WERI-Rb-1 (cell line): ENCODE measurements around the gene CEP78.
A peak's percentile ranks its signal among the peaks of the same experiment; 100 is the strongest.

Experiments used
- DNase-seq: peaks from one replicate; pipeline ENCODE4 v3.0.0-alpha.2; 2020
- H3K27ac ChIP-seq: fragments of 250-450 bp; sonication (Bioruptor Pico); 2 replicates; pipeline ENCODE4 v1.5.1; 2020; ENCODE audit warnings: mild to moderate bottlenecking, moderate library complexity
- H3K27me3 ChIP-seq: fragments of 250-450 bp; sonication (Bioruptor Pico); 2 replicates; pipeline ENCODE4 v1.5.1; 2021; ENCODE audit warnings: mild to moderate bottlenecking, low read depth, moderate library complexity; ENCODE audit not compliant: insufficient read depth, severe bottlenecking
- H3K36me3 ChIP-seq: fragments of 250-450 bp; sonication (Bioruptor Pico); 2 replicates; pipeline ENCODE4 v1.5.1; 2020; ENCODE audit warnings: mild to moderate bottlenecking, moderate library complexity
- H3K4me3 ChIP-seq: 2 replicates; pipeline ENCODE4 v1.5.1; 2011; ENCODE audit warnings: low read depth, mild to moderate bottlenecking, control low read depth, low read length
- H3K9me3 ChIP-seq: fragments of 250-450 bp; sonication (Bioruptor Pico); 2 replicates; pipeline ENCODE4 v1.5.1; 2021; ENCODE audit warnings: mild to moderate bottlenecking, moderate library complexity; ENCODE audit not compliant: severe bottlenecking
- TF ChIP-seq, protein P1 (sequence below): IDR thresholded peaks from 2 replicates; pipeline ENCODE4 v1.5.1; 2011; ENCODE audit warnings: low read depth, mild to moderate bottlenecking, control low read depth, inconsistent platforms, low read length

The CEP78 gene, protein sequence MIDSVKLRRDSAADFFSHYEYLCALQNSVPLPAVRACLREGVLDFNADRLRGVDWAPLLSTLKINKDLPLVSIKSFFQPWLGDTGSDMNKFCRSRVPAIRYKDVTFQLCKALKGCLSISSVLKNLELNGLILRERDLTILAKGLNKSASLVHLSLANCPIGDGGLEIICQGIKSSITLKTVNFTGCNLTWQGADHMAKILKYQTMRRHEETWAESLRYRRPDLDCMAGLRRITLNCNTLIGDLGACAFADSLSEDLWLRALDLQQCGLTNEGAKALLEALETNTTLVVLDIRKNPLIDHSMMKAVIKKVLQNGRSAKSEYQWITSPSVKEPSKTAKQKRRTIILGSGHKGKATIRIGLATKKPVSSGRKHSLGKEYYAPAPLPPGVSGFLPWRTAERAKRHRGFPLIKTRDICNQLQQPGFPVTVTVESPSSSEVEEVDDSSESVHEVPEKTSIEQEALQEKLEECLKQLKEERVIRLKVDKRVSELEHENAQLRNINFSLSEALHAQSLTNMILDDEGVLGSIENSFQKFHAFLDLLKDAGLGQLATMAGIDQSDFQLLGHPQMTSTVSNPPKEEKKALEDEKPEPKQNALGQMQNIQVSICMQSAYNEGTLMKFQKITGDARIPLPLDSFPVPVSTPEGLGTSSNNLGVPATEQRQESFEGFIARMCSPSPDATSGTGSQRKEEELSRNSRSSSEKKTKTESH

DNA sequence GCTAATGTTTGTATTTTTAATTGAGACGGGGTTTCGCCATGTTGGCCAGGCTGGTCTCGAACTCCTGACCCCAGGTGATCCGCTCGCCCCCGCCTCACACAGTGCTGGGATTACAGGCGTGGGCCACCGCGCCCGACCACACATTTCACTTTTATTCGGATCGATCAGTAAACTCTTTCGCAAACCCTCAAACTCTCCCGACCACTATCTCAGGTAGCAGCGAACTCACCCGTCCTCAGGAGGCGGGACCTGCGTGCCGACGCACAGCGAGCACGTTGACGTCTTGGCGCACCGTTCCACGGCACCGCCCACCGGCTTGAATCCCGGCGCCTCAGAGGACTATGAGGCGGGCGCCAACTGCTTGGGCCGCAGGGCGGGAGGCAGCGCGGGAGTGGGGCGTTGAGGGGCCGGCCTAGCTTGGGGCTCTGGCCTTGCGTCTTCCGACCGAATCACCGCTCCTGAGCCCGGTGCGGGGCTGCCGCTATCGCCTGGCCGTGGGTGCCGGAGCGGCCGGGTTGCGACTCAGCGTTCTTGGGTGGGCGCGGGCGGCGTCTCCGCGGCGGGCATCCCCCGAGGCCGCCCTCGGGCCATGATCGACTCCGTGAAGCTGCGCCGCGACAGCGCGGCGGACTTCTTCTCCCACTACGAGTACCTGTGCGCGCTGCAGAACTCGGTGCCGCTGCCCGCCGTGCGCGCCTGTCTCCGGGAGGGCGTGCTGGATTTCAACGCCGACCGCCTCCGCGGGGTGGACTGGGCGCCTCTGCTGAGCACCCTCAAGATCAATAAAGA is at the start of gene CEP78:
Gene CEP78, plus strand, starts transcription at position 314 of the 789 bp plus-strand sequence. Its CDS starts 276 bp downstream, at position 590.
- TF ChIP-seq, protein P1, sequence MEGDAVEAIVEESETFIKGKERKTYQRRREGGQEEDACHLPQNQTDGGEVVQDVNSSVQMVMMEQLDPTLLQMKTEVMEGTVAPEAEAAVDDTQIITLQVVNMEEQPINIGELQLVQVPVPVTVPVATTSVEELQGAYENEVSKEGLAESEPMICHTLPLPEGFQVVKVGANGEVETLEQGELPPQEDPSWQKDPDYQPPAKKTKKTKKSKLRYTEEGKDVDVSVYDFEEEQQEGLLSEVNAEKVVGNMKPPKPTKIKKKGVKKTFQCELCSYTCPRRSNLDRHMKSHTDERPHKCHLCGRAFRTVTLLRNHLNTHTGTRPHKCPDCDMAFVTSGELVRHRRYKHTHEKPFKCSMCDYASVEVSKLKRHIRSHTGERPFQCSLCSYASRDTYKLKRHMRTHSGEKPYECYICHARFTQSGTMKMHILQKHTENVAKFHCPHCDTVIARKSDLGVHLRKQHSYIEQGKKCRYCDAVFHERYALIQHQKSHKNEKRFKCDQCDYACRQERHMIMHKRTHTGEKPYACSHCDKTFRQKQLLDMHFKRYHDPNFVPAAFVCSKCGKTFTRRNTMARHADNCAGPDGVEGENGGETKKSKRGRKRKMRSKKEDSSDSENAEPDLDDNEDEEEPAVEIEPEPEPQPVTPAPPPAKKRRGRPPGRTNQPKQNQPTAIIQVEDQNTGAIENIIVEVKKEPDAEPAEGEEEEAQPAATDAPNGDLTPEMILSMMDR, result no peak
- Histone ChIP-seq H3K27me3 (no peaks in the 10 kb centered on the region), H3K4me3 (peak within 1 kb of the TSS; percentile 82), H3K9me3 (no peaks in the 10 kb centered on the region), H3K27ac (peak within 1 kb of the TSS; percentile 97), H3K36me3 (peaks cover 35% of the 10 kb centered on the region)
- DNase-seq, result peak; percentile 95

DNA sequence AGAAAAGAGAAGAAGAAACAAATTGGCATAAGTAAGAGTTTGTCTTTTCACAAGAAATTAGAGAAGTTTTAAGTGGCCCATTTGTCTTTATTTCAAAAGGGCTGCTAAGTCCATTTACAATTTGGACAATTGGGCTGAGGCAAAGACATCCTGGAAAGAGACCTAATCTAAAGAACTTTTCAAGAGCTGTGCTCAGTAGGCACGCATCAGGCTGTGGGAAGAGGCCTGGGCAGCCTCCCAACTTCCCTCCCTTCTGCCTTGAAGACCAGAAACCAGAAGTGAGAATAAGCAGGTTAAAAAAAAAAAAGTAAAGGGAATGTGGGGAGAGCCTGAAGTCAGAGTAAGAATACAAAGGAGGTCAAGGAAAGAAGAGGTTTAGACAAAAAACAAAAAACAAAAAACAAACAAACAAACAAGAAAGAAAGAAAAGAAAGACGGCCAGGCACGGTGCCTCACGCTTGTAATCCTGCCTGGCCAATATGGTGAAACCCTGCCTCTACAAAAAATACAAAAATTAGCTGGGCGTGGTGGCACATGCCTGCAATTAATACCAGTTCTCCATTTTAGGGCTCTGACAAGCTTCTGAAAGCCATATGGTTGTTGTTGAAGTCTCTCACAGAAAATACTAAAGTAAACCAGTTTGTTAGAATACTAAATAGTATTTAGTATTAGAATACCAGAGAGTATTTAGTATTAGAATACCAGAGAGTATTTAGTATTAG is 48.0 kb upstream of the CEP78 start:
- Histone ChIP-seq H3K4me3 (no peak overlapping the region), H3K27me3 (no peaks in the 10 kb centered on the region), H3K36me3 (no peaks in the 10 kb centered on the region), H3K9me3 (no peaks in the 10 kb centered on the region), H3K27ac (no peak overlapping the region)
- TF ChIP-seq, protein P1, result no peak
- no peak for DNase-seq

DNA sequence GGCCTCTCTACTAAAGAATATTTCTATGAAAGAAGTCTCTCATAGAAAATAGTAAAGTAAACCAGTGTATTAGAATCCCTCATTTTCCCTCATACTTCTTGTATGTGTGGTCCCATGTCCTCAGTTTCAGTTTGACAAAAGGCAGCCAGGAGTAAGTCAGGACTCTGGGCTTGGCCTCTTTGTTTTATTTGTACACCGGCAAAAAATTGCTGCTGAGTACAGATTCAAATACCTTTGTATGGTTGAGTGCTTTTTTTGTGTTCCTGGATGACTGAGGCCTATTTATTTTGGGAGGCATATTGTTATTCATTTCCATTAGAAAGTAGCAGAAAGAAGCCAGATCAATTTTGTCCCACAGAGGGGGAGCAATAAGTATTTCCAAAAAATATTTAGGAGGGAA is 47.3 kb upstream of the CEP78 start:
- no peaks in the 10 kb centered on the region for H3K27me3 ChIP-seq
- no peak overlapping the region for H3K4me3 ChIP-seq
- no peaks in the 10 kb centered on the region for H3K36me3 ChIP-seq
- TF ChIP-seq, protein P1, result no peak
- H3K27ac ChIP-seq, result no peak overlapping the region
- no peaks in the 10 kb centered on the region for H3K9me3 ChIP-seq
- no peak for DNase-seq

DNA sequence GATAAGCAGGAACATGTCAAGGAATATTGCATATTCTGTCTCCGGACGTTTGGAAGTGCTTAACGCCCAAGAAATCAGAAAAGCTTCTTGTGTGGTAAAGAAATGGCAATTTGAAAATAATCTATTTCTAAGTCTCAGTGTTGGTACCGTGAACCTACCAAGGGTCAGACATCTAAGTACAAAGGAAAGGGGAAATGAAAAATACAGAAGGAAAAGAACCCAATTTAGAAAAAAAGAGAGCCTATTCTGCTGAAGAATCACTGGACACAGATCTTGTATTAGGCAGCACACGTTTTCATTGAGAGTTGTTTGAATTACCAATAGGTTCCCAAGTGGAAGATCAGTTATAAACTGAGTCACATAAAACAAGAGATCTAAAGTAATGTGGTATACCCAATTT is 46.9 kb upstream of the CEP78 start:
- Histone ChIP-seq H3K36me3 (no peaks in the 10 kb centered on the region), H3K27ac (no peak overlapping the region), H3K9me3 (no peaks in the 10 kb centered on the region), H3K27me3 (no peaks in the 10 kb centered on the region), H3K4me3 (no peak overlapping the region)
- TF ChIP-seq, protein P1, result no peak
- DNase-seq, result no peak

DNA sequence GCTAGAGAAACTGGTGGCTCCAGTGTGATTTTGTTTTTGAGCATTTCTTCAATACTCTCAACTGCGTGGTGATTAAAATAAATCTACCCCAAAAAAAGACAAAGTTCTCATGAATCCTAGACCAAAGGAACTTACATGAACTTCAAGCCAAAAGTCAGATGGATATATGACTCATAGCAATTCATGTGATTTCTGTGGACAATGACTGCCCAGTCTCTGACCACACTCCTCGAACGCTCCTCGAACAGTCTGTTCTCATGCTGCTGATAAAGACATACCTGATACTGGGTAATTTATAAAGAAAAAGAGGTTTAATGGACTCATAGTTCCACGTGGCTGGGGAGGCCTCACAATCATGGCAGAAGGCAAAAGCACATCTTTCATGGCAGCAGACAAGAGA is 46.4 kb upstream of the CEP78 start:
- Histone ChIP-seq H3K4me3 (no peak overlapping the region), H3K9me3 (no peaks in the 10 kb centered on the region), H3K36me3 (no peaks in the 10 kb centered on the region), H3K27me3 (no peaks in the 10 kb centered on the region), H3K27ac (no peak overlapping the region)
- DNase-seq, result no peak
- TF ChIP-seq, protein P1, result no peak
